Measurements from ENCODE around the gene AOPEP. TPM values are rescaled to one million over a fixed set of nuclear protein-coding genes. Genes with fewer than 3 reads are reported as not detected.

The AOPEP gene
- polyA plus RNA-seq, 1 donor from 2014 or later, result 10.0 TPM

DNA sequence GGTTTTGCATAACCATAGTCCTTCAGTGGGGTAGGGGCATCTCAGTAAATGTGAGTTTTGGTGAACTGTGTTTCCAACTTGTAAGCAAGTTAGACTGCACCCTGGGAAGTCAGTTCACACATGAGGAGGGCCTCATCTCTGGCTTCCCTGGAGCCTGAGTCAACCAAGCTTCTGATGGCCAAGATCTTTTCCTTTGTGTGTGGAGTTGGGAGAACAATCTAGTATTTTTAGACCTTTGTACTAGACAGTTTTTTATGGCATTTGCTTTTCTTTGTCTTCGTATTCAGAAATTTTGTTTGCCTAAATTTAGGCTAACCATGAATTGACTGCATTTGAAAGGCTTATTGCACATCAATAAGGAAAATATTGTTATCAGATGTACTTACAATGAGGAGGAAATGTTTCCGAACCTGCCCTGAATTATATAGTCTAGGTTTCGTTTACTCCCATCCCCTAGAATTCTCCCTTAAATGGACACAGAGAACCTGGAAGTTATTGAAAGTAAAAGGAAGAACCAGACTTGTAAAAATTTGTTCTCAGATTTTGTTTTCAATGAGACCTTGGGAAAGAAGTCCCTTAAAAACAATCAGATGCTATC lies 204.6 kb downstream of the AOPEP start:
- H3K27ac ChIP-seq (ENCODE audit: low read length), result no peak overlapping the region

DNA sequence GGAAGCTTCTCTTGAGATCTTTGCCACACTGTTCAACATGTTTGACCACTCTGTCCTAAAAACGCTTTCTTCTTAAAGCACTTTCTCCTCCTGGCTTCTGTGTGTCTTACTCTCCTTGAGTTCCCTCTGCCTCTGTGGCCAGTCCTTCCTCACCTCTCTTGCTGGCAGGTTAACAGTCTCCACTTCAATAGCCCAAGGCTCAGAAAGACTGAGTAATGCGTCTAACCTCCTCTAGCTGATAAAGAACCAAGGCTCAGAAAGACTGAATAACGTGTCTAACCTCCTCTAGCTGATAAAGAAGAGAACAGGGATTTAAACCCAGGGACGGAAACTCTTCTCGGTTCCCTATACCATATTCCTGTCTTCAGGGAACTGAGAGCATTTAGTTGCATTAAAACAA lies 205.2 kb downstream of the AOPEP start:
- TF ChIP-seq POLR2AphosphoS5 (IDR thresholded peaks at IDR 0.05) (no peak), SMC3 (conservative IDR thresholded peaks at IDR 0.05; ENCODE audit: poor library complexity) (no peak)
- H3K9me3 ChIP-seq (ENCODE audit: low read length), result no peaks in the 10 kb centered on the region
- H3K79me2 ChIP-seq (replicated peaks; ENCODE audit: insufficient read depth, low read length), result no peaks in the 10 kb centered on the region
- H3K27me3 ChIP-seq (ENCODE audit: insufficient read depth, low read depth, low read length), result no peaks in the 10 kb centered on the region
- no peak overlapping the region for H3K9ac ChIP-seq (ENCODE audit: low read length)
- no peaks in the 10 kb centered on the region for H3F3A ChIP-seq (ENCODE audit: insufficient read depth, low read length, poor library complexity, severe bottlenecking)
- H4K20me1 ChIP-seq (ENCODE audit: insufficient read depth), result no peaks in the 10 kb centered on the region
- no peak overlapping the region for H3K27ac ChIP-seq (ENCODE audit: low read length)
- no peak overlapping the region for H3K4me2 ChIP-seq (ENCODE audit: low read length)
- no peaks in the 10 kb centered on the region for H3K9me2 ChIP-seq (ENCODE audit: insufficient read depth, low read length)
- H3K4me3 ChIP-seq (ENCODE audit: low read length), result no peak overlapping the region
- no peaks in the 10 kb centered on the region for H3K36me3 ChIP-seq (ENCODE audit: insufficient read depth, low read length)
- H2AFZ ChIP-seq (ENCODE audit: low read depth, low read length), result no peak overlapping the region

More for the DNA sequence above, 204.6 kb downstream of the AOPEP start:
- Histone ChIP-seq H3K27me3 (ENCODE audit: insufficient read depth, low read depth, low read length) (no peaks in the 10 kb centered on the region), H3F3A (ENCODE audit: insufficient read depth, low read length, poor library complexity, severe bottlenecking) (no peaks in the 10 kb centered on the region), H4K20me1 (ENCODE audit: insufficient read depth) (no peaks in the 10 kb centered on the region), H3K36me3 (ENCODE audit: insufficient read depth, low read length) (no peaks in the 10 kb centered on the region), H3K4me2 (ENCODE audit: low read length) (no peak overlapping the region), H3K9me3 (ENCODE audit: low read length) (no peaks in the 10 kb centered on the region), H2AFZ (ENCODE audit: low read depth, low read length) (no peak overlapping the region), H3K9ac (ENCODE audit: low read length) (no peak overlapping the region), H3K9me2 (ENCODE audit: insufficient read depth, low read length) (no peaks in the 10 kb centered on the region), H3K79me2 (replicated peaks; ENCODE audit: insufficient read depth, low read length) (no peaks in the 10 kb centered on the region), H3K4me3 (ENCODE audit: low read length) (no peak overlapping the region)
- TF ChIP-seq, protein P1, sequence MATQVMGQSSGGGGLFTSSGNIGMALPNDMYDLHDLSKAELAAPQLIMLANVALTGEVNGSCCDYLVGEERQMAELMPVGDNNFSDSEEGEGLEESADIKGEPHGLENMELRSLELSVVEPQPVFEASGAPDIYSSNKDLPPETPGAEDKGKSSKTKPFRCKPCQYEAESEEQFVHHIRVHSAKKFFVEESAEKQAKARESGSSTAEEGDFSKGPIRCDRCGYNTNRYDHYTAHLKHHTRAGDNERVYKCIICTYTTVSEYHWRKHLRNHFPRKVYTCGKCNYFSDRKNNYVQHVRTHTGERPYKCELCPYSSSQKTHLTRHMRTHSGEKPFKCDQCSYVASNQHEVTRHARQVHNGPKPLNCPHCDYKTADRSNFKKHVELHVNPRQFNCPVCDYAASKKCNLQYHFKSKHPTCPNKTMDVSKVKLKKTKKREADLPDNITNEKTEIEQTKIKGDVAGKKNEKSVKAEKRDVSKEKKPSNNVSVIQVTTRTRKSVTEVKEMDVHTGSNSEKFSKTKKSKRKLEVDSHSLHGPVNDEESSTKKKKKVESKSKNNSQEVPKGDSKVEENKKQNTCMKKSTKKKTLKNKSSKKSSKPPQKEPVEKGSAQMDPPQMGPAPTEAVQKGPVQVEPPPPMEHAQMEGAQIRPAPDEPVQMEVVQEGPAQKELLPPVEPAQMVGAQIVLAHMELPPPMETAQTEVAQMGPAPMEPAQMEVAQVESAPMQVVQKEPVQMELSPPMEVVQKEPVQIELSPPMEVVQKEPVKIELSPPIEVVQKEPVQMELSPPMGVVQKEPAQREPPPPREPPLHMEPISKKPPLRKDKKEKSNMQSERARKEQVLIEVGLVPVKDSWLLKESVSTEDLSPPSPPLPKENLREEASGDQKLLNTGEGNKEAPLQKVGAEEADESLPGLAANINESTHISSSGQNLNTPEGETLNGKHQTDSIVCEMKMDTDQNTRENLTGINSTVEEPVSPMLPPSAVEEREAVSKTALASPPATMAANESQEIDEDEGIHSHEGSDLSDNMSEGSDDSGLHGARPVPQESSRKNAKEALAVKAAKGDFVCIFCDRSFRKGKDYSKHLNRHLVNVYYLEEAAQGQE (IDR thresholded peaks at IDR 0.05; ENCODE audit: borderline replicate concordance), result no peak
- TF ChIP-seq, protein P2, sequence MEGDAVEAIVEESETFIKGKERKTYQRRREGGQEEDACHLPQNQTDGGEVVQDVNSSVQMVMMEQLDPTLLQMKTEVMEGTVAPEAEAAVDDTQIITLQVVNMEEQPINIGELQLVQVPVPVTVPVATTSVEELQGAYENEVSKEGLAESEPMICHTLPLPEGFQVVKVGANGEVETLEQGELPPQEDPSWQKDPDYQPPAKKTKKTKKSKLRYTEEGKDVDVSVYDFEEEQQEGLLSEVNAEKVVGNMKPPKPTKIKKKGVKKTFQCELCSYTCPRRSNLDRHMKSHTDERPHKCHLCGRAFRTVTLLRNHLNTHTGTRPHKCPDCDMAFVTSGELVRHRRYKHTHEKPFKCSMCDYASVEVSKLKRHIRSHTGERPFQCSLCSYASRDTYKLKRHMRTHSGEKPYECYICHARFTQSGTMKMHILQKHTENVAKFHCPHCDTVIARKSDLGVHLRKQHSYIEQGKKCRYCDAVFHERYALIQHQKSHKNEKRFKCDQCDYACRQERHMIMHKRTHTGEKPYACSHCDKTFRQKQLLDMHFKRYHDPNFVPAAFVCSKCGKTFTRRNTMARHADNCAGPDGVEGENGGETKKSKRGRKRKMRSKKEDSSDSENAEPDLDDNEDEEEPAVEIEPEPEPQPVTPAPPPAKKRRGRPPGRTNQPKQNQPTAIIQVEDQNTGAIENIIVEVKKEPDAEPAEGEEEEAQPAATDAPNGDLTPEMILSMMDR (IDR thresholded peaks at IDR 0.05; ENCODE audit: poor library complexity, severe bottlenecking), result no peak
- TF ChIP-seq MXI1 (conservative IDR thresholded peaks at IDR 0.05; ENCODE audit: poor library complexity, severe bottlenecking) (no peak), EP300 (conservative IDR thresholded peaks at IDR 0.05; ENCODE audit: poor library complexity, severe bottlenecking) (no peak), EZH2 (IDR thresholded peaks at IDR 0.05; ENCODE audit: borderline replicate concordance, insufficient read depth, low read length, poor library complexity, severe bottlenecking) (no peak), RAD21 (conservative IDR thresholded peaks at IDR 0.05) (no peak), TAF1 (IDR thresholded peaks at IDR 0.05; ENCODE audit: low read depth) (no peak), POLR2AphosphoS5 (IDR thresholded peaks at IDR 0.05) (no peak), SMC3 (conservative IDR thresholded peaks at IDR 0.05; ENCODE audit: poor library complexity) (no peak)
